Astrocyte (in vitro differentiated cells and primary cell): ENCODE measurements around the gene DGKI. TPM values are rescaled to one million over a fixed set of nuclear protein-coding genes. Genes with fewer than 3 reads are reported as not detected.

ENCODE experiments used
- DNase-seq: peaks from one replicate; pipeline ENCODE4 v3.0.0-alpha.2; 2010; ENCODE audit warnings: low read depth
- FAIRE-seq: peaks from 2 replicates; lab custom pipeline; 2011; peaks lifted over from hg19 to GRCh38; lab: Jason Lieb, UNC
- H2AFZ ChIP-seq: 2 replicates; pipeline ENCODE4 v1.6.0; 2012; ENCODE audit warnings: low read depth, low read length, inconsistent platforms
- H3K27ac ChIP-seq: 2 replicates; pipeline ENCODE4 v1.5.1; 2011; ENCODE audit warnings: low read depth, low read length, inconsistent platforms
- H3K27me3 ChIP-seq: 2 replicates; pipeline ENCODE4 v1.6.0; 2011; ENCODE audit warnings: low read length, inconsistent platforms; ENCODE audit not compliant: insufficient read depth
- H3K36me3 ChIP-seq: 2 replicates; pipeline ENCODE4 v1.5.1; 2011; ENCODE audit warnings: low read length, inconsistent platforms; ENCODE audit not compliant: insufficient read depth
- H3K4me1 ChIP-seq: 2 replicates; pipeline ENCODE4 v1.5.1; 2011; ENCODE audit warnings: low read length, inconsistent platforms; ENCODE audit not compliant: insufficient read depth
- H3K4me2 ChIP-seq: 2 replicates; pipeline ENCODE4 v1.6.0; 2012; ENCODE audit warnings: low read length, inconsistent platforms
- H3K4me3 ChIP-seq: 2 replicates; pipeline ENCODE4 v1.5.1; 2011; ENCODE audit warnings: low read depth, mild to moderate bottlenecking, low read length, inconsistent platforms; ENCODE audit not compliant: insufficient read depth
- H3K79me2 ChIP-seq: 2 replicates; pipeline ENCODE4 v1.6.0; 2012; ENCODE audit warnings: mild to moderate bottlenecking, low read length, inconsistent platforms; ENCODE audit not compliant: insufficient read depth
- H3K9ac ChIP-seq: 2 replicates; pipeline ENCODE4 v1.6.0; 2012; ENCODE audit warnings: mild to moderate bottlenecking, low read length, inconsistent platforms
- H3K9me3 ChIP-seq: 2 replicates; pipeline ENCODE4 v1.5.1; 2012; ENCODE audit warnings: low read depth, mild to moderate bottlenecking, low read length, inconsistent platforms; ENCODE audit not compliant: insufficient read depth
- H4K20me1 ChIP-seq: 2 replicates; pipeline ENCODE4 v1.6.0; 2012; ENCODE audit warnings: low read length, inconsistent platforms; ENCODE audit not compliant: insufficient read depth
- H3K27ac Mint-ChIP-seq: one replicate; pipeline ENCODE4 v1.8.0; 2021; ENCODE audit warnings: mild to moderate bottlenecking, mixed read lengths; ENCODE audit not compliant: unreplicated experiment
- H3K27me3 Mint-ChIP-seq: one replicate; pipeline ENCODE4 v1.8.0; 2021; ENCODE audit warnings: low read depth, mixed read lengths; ENCODE audit not compliant: unreplicated experiment
- H3K36me3 Mint-ChIP-seq: one replicate; pipeline ENCODE4 v1.8.0; 2021; ENCODE audit warnings: low read depth, mixed read lengths; ENCODE audit not compliant: unreplicated experiment
- H3K4me1 Mint-ChIP-seq: one replicate; pipeline ENCODE4 v1.8.0; 2021; ENCODE audit warnings: low read depth, mixed read lengths; ENCODE audit not compliant: unreplicated experiment
- H3K4me3 Mint-ChIP-seq: one replicate; pipeline ENCODE4 v1.8.0; 2021; ENCODE audit warnings: mild to moderate bottlenecking, moderate library complexity, mixed read lengths; ENCODE audit not compliant: unreplicated experiment
- H3K9me3 Mint-ChIP-seq: one replicate; pipeline ENCODE4 v1.8.0; 2021; ENCODE audit warnings: mild to moderate bottlenecking, mixed read lengths; ENCODE audit not compliant: unreplicated experiment
- EZH2 ChIP-seq: IDR thresholded peaks from 2 replicates; pipeline ENCODE4 v1.6.1; 2012; ENCODE audit warnings: mild to moderate bottlenecking, low read length, inconsistent platforms; ENCODE audit not compliant: insufficient read depth
- total RNA-seq: library from RNA; stranded (reverse); gene quantifications from 2 replicates; pipeline ENCODE4 v1.2.1, GENCODE V29; 2021
- TF ChIP-seq, protein P1 (sequence below): IDR thresholded peaks from 2 replicates; pipeline ENCODE4 v1.5.1; 2011; ENCODE audit warnings: low read depth, mild to moderate bottlenecking, inconsistent platforms, low read length, moderate library complexity; ENCODE audit not compliant: insufficient read depth

DGKI gene
- total RNA-seq, 1 donor from 2014 or later, result 6.3 TPM

DNA sequence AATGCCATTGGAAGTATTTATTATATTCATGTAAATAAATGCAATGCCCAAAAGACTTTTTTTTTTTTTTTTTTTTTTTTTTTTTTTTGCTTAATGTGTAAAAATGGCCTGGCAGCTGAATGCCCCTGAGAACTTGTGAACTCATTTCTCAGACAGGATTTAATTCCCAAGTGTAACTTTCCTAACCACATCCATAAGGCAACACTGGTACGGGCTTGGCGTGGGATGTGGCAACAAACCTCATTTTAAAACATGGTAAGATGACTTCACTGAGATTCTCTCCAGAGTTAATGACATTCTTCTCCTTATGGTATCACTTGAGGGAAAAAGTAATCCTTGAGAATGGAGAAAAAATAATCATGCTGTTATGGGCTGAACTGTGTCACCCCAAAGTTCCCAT is 150.4 kb downstream of the DGKI start:
- Histone ChIP-seq H3K4me3 (no peak overlapping the region), H3K79me2 (no peaks in the 10 kb centered on the region), H3K4me1 (no peaks in the 10 kb centered on the region), H3K27me3 (no peaks in the 10 kb centered on the region), H4K20me1 (no peaks in the 10 kb centered on the region), H2AFZ (no peak overlapping the region), H3K4me2 (no peak overlapping the region), H3K9me3 (no peaks in the 10 kb centered on the region), H3K36me3 (no peaks in the 10 kb centered on the region), H3K27ac (no peak overlapping the region), H3K9ac (no peak overlapping the region)
- Mint-ChIP-seq H3K27me3 (no peaks in the 10 kb centered on the region), H3K36me3 (no peaks in the 10 kb centered on the region), H3K4me3 (no peak overlapping the region), H3K4me1 (peaks cover 19% of the 10 kb centered on the region), H3K27ac (no peak overlapping the region), H3K9me3 (no peaks in the 10 kb centered on the region)
- TF ChIP-seq EZH2, result no peak
- TF ChIP-seq, protein P1, sequence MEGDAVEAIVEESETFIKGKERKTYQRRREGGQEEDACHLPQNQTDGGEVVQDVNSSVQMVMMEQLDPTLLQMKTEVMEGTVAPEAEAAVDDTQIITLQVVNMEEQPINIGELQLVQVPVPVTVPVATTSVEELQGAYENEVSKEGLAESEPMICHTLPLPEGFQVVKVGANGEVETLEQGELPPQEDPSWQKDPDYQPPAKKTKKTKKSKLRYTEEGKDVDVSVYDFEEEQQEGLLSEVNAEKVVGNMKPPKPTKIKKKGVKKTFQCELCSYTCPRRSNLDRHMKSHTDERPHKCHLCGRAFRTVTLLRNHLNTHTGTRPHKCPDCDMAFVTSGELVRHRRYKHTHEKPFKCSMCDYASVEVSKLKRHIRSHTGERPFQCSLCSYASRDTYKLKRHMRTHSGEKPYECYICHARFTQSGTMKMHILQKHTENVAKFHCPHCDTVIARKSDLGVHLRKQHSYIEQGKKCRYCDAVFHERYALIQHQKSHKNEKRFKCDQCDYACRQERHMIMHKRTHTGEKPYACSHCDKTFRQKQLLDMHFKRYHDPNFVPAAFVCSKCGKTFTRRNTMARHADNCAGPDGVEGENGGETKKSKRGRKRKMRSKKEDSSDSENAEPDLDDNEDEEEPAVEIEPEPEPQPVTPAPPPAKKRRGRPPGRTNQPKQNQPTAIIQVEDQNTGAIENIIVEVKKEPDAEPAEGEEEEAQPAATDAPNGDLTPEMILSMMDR, result no peak
- peak; percentile 15 for DNase-seq
- peak; percentile 13 for FAIRE-seq

DNA sequence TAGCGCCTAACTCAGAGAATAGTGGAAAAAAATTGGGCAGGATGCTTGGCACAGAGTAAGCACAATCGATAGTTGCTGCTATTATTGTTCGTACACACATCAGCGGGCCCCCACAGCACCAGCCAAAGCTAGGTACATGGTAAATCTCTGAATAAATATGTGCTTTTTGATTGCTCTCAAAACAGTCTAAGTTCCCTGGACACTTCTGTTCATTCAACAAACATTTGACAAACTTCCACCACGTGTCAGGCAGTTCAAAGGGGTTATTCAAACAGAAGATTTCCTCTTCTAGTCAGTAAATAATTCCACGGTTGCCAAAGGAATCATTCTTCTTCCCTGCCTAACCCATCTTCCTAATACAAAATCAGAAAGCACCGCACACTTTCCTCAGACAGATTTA is 150.8 kb downstream of the DGKI start:
- H3K36me3 ChIP-seq, result no peaks in the 10 kb centered on the region
- H3K4me3 ChIP-seq, result no peak overlapping the region
- no peaks in the 10 kb centered on the region for H3K9me3 Mint-ChIP-seq
- no peaks in the 10 kb centered on the region for H3K79me2 ChIP-seq
- H4K20me1 ChIP-seq, result no peaks in the 10 kb centered on the region
- no peaks in the 10 kb centered on the region for H3K27me3 Mint-ChIP-seq
- DNase-seq, result no peak
- no peaks in the 10 kb centered on the region for H3K36me3 Mint-ChIP-seq
- H3K4me3 Mint-ChIP-seq, result no peak overlapping the region
- FAIRE-seq, result no peak
- no peak overlapping the region for H2AFZ ChIP-seq
- TF ChIP-seq, protein P1, result no peak
- TF ChIP-seq EZH2, result no peak
- H3K4me2 ChIP-seq, result no peak overlapping the region
- H3K4me1 Mint-ChIP-seq, result peaks cover 23% of the 10 kb centered on the region
- no peak overlapping the region for H3K27ac ChIP-seq
- H3K9me3 ChIP-seq, result no peaks in the 10 kb centered on the region
- no peak overlapping the region for H3K9ac ChIP-seq
- no peaks in the 10 kb centered on the region for H3K4me1 ChIP-seq
- H3K27me3 ChIP-seq, result no peaks in the 10 kb centered on the region
- H3K27ac Mint-ChIP-seq, result peak overlapping the region; percentile 58

DNA sequence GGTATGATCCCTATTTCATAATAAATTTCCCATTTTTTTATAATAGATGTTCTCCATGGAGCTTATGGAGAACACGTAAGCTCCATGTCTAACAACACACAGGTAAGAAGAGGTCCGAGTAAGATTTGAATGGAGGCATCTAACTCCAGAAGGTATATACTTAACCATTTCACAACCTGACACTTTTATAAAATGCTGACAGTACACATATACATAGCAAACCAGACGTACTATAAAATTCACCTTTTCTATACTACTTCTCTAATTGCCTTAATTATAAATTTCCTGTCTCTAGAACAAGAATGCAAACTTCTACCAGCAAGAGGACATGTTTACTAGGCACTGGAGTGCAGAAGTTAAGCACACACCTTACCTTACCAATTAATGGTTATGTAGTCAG is 151.3 kb downstream of the DGKI start:
- Mint-ChIP-seq H3K4me1 (peaks cover 25% of the 10 kb centered on the region), H3K4me3 (no peak overlapping the region), H3K9me3 (no peaks in the 10 kb centered on the region), H3K27ac (no peak overlapping the region), H3K27me3 (no peaks in the 10 kb centered on the region), H3K36me3 (no peaks in the 10 kb centered on the region)
- H2AFZ ChIP-seq, result no peak overlapping the region
- TF ChIP-seq EZH2, result no peak
- TF ChIP-seq, protein P1, result no peak
- no peaks in the 10 kb centered on the region for H3K9me3 ChIP-seq
- H3K27me3 ChIP-seq, result no peaks in the 10 kb centered on the region
- no peak for FAIRE-seq
- no peaks in the 10 kb centered on the region for H4K20me1 ChIP-seq
- no peaks in the 10 kb centered on the region for H3K36me3 ChIP-seq
- no peak for DNase-seq
- no peak overlapping the region for H3K27ac ChIP-seq
- H3K9ac ChIP-seq, result no peak overlapping the region
- no peak overlapping the region for H3K4me3 ChIP-seq
- no peaks in the 10 kb centered on the region for H3K79me2 ChIP-seq
- H3K4me1 ChIP-seq, result no peaks in the 10 kb centered on the region
- H3K4me2 ChIP-seq, result no peak overlapping the region
